ENCODE measurements around the gene CFAP20DC.

GRCh38 chr3:58789385-58789784, 260.4 kb downstream of the CFAP20DC start:
- TF ChIP-seq CTCF (IDR thresholded peaks at IDR 0.05): no peak
- TF ChIP-seq POLR2AphosphoS5 (IDR thresholded peaks at IDR 0.05; ENCODE audit: insufficient read depth in 1 of 2, low read depth in 1 of 2): no peak
- no peak for TF ChIP-seq POLR2A (IDR thresholded peaks at IDR 0.05)

All from vagina (tissue), 2 donors.